Measurements from ENCODE around the gene ARHGAP42.

The ARHGAP42 gene

GRCh38 chr11:100821198-100821597 is 134.1 kb downstream of the ARHGAP42 start:
- no peak for TF ChIP-seq CTCF (IDR thresholded peaks at IDR 0.05; ENCODE audit: insufficient read depth, low read length, missing control alignments)

GRCh38 chr11:100823360-100823759 is 136.3 kb downstream of the ARHGAP42 start:
- DNase-seq (ENCODE audit: low read depth, low spot score), result no peak
- CTCF ChIA-PET, result no interaction called here
- POLR2A ChIA-PET, result no interaction called here
- TF ChIP-seq CTCF (IDR thresholded peaks at IDR 0.05; ENCODE audit: insufficient read depth, low read length, missing control alignments), result no peak
- no peak overlapping the region for H3K4me3 ChIP-seq (ENCODE audit: low read depth, low read length)

More at GRCh38 chr11:100821198-100821597, 134.1 kb downstream of the ARHGAP42 start:
- no peak overlapping the region for H3K4me3 ChIP-seq (ENCODE audit: low read depth, low read length)
- DNase-seq (ENCODE audit: low read depth, low spot score), result no peak
- CTCF ChIA-PET, result no interaction called here
- POLR2A ChIA-PET, result no interaction called here

- no peak for TF ChIP-seq CTCF (IDR thresholded peaks at IDR 0.05; ENCODE audit: insufficient read depth, low read length, missing control alignments)
- no peak overlapping the region for H3K4me3 ChIP-seq (ENCODE audit: low read depth, low read length)
- CTCF ChIA-PET, result no interaction called here
- no peak for DNase-seq (ENCODE audit: low read depth, low spot score)
- POLR2A ChIA-PET, result no interaction called here
These were observed 137.1 kb downstream of the ARHGAP42 start for GRCh38 chr11:100824041-100824809.

GRCh38 chr11:100825626-100826025 is 138.5 kb downstream of the ARHGAP42 start:
- TF ChIP-seq CTCF (IDR thresholded peaks at IDR 0.05; ENCODE audit: insufficient read depth, low read length, missing control alignments), result no peak
- CTCF ChIA-PET, result interaction anchor here (2.6 kb wide), 1 partner anchor 8 kb away, joined by 6 read pairs; no protein-coding TSS in a partner anchor

GRCh38 chr11:100827934-100828661 is 141.0 kb downstream of the ARHGAP42 start:
- TF ChIP-seq CTCF (IDR thresholded peaks at IDR 0.05; ENCODE audit: insufficient read depth, low read length, missing control alignments), result peak; percentile 28
- ChIA-PET POLR2A (no interaction called here), CTCF (interaction anchor here (1.3 to 1.5 kb wide), 2 partner anchors 24 to 140 kb away, joined by 3 read pairs; no protein-coding TSS in a partner anchor)
- peak; percentile 9 for DNase-seq (ENCODE audit: low read depth, low spot score)
- H3K4me3 ChIP-seq (ENCODE audit: low read depth, low read length), result no peak overlapping the region

More at GRCh38 chr11:100825626-100826025, 138.5 kb downstream of the ARHGAP42 start:
- POLR2A ChIA-PET, result no interaction called here
- no peak overlapping the region for H3K4me3 ChIP-seq (ENCODE audit: low read depth, low read length)
- DNase-seq (ENCODE audit: low read depth, low spot score), result no peak

GRCh38 chr11:100830274-100830673 is 143.2 kb downstream of the ARHGAP42 start:
- DNase-seq (ENCODE audit: low read depth, low spot score), result no peak
- POLR2A ChIA-PET, result no interaction called here
- H3K4me3 ChIP-seq (ENCODE audit: low read depth, low read length), result no peak overlapping the region
- CTCF ChIA-PET, result interaction anchor here (0.9 to 2.6 kb wide), 2 partner anchors 143 to 148 kb away, joined by 3 to 11 read pairs; no protein-coding TSS in a partner anchor
- TF ChIP-seq CTCF (IDR thresholded peaks at IDR 0.05; ENCODE audit: insufficient read depth, low read length, missing control alignments), result no peak

Measured in AG04449 (cell line).